Stimulated activated CD8-positive, alpha-beta memory T cell treated with anti-CD3 and anti-CD28 coated beads, Interleukin-12 subunit alpha, Interleukin-12 subunit beta, amount 100 ng/mL, for 4 hours (primary cell): Measurements from ENCODE around the gene GNB4.
A peak's percentile ranks its signal among the peaks of the same experiment; 100 is the strongest.

Experiments used
- DNase-seq: peaks from one replicate; pipeline ENCODE4 v3.0.0-alpha.2; 2020; ENCODE audit warnings: low read depth

Gene GNB4

GRCh38 chr3:179451265-179452175 lies at the start of gene GNB4:
Gene GNB4 (minus strand): TSS chr3:179451470. CDS start chr3:179426200, 25,270 bp downstream.
- DNase-seq = peak; percentile 22

- no peak for DNase-seq
Observed at GRCh38 chr3:179495483-179495882, 44.2 kb upstream of the GNB4 start.

- DNase-seq = no peak
Observed at GRCh38 chr3:179493260-179493659, 42.0 kb upstream of the GNB4 start.

GRCh38 chr3:179488213-179488612 lies 36.9 kb upstream of the GNB4 start:
- DNase-seq = no peak

- DNase-seq = no peak
Observed at GRCh38 chr3:179486806-179487205, 35.5 kb upstream of the GNB4 start.

GRCh38 chr3:179482857-179483256 lies 31.6 kb upstream of the GNB4 start:
- DNase-seq = no peak

GRCh38 chr3:179476215-179476614 lies 24.9 kb upstream of the GNB4 start:
- no peak for DNase-seq

GRCh38 chr3:179474480-179474879 lies 23.2 kb upstream of the GNB4 start:
- no peak for DNase-seq

GRCh38 chr3:179473565-179473964 lies 22.3 kb upstream of the GNB4 start:
- no peak for DNase-seq

- no peak for DNase-seq
Observed at GRCh38 chr3:179464323-179465092, 13.2 kb upstream of the GNB4 start.

- DNase-seq = no peak
Observed at GRCh38 chr3:179463319-179463718, 12.0 kb upstream of the GNB4 start.

GRCh38 chr3:179460260-179460659 lies 9.0 kb upstream of the GNB4 start:
- DNase-seq = no peak

GRCh38 chr3:179455954-179456353 lies 4.7 kb upstream of the GNB4 start:
- no peak for DNase-seq

- no peak for DNase-seq
Observed at GRCh38 chr3:179454887-179455286, 3.6 kb upstream of the GNB4 start.

GRCh38 chr3:179453967-179454366 lies 2.7 kb upstream of the GNB4 start:
- DNase-seq = no peak

GRCh38 chr3:179452872-179453271 lies 1.6 kb upstream of the GNB4 start:
- no peak for DNase-seq

- no peak for DNase-seq
Observed at GRCh38 chr3:179452176-179452564, 900 bp upstream of the GNB4 start.

- DNase-seq = no peak
Observed at GRCh38 chr3:179450901-179451264, 387 bp downstream of the GNB4 start.

- DNase-seq = no peak
Observed at GRCh38 chr3:179450261-179450701, 989 bp downstream of the GNB4 start.

GRCh38 chr3:179449636-179450035 lies 1.6 kb downstream of the GNB4 start:
- no peak for DNase-seq

GRCh38 chr3:179447251-179447650 lies 4.0 kb downstream of the GNB4 start:
- no peak for DNase-seq

GRCh38 chr3:179446501-179446900 lies 4.8 kb downstream of the GNB4 start:
- DNase-seq = no peak

GRCh38 chr3:179438841-179439240 lies 12.4 kb downstream of the GNB4 start:
- DNase-seq = no peak
